K562 (cell line): ENCODE data around the gene SPDYE4.

Experiments used
- ARNT ChIP-seq, 2 experiments: fragments of 450-650 bp; IDR thresholded peaks; 2 replicates each; pipeline ENCODE4 v1.6.1; 2016; ENCODE audit warnings: mild to moderate bottlenecking in 1 of 2
- BCL6 ChIP-seq: fragments of 250-450 bp; sonication (Bioruptor Pico); IDR thresholded peaks from 2 replicates; pipeline ENCODE4 v1.4.0; 2020
- HMGXB4 ChIP-seq: sonication (generic); formaldehyde crosslinking; IDR thresholded peaks from 2 replicates; pipeline ENCODE4 v1.8.1; 2023; ENCODE audit warnings: mild to moderate bottlenecking, missing genetic modification reagents
- L3MBTL2 ChIP-seq: fragments of 450-650 bp; IDR thresholded peaks from 2 replicates; pipeline ENCODE4 v1.6.1; 2016; ENCODE audit warnings: mild to moderate bottlenecking, moderate library complexity
- MEF2A ChIP-seq: IDR thresholded peaks from 2 replicates; pipeline ENCODE4 v1.6.1; 2011; ENCODE audit warnings: low read depth, mild to moderate bottlenecking, low read length, moderate library complexity; ENCODE audit not compliant: control insufficient read depth
- POLR2AphosphoS5 ChIP-seq: IDR thresholded peaks from 2 replicates; pipeline ENCODE4 v1.6.1; 2011; ENCODE audit warnings: mild to moderate bottlenecking, low read depth, low read length, moderate library complexity; ENCODE audit not compliant: control insufficient read depth, insufficient read depth
- SIN3A ChIP-seq, 2 experiments: fragments of 150-350 bp in 1 of 2; IDR thresholded peaks; 2 replicates each; pipeline ENCODE4 v1.6.1; 2011 to 2016; ENCODE audit warnings: borderline replicate concordance in 2 of 2, low read depth in 2 of 2, low read length in 2 of 2, mild to moderate bottlenecking in 2 of 2, moderate library complexity in 2 of 2; ENCODE audit not compliant: control insufficient read depth in 1 of 2
- TRIM28 ChIP-seq: fragments of 450-650 bp; IDR thresholded peaks from 2 replicates; pipeline ENCODE4 v1.6.1; 2017
- TF ChIP-seq, protein P1 (sequence below), 3 experiments: IDR thresholded peaks in 2 of 3; conservative IDR thresholded peaks in 1 of 3; 2 replicates each; pipeline ENCODE4 v1.5.1; 2011 to 2012; ENCODE audit warnings: low read length in 3 of 3, mild to moderate bottlenecking in 3 of 3, control low read depth in 2 of 3, improper control_type of control experiment in 1 of 3, inconsistent platforms in 1 of 3, low read depth in 1 of 3, mixed read lengths in 1 of 3, moderate library complexity in 1 of 3; ENCODE audit not compliant: insufficient read depth in 2 of 3

DNA sequence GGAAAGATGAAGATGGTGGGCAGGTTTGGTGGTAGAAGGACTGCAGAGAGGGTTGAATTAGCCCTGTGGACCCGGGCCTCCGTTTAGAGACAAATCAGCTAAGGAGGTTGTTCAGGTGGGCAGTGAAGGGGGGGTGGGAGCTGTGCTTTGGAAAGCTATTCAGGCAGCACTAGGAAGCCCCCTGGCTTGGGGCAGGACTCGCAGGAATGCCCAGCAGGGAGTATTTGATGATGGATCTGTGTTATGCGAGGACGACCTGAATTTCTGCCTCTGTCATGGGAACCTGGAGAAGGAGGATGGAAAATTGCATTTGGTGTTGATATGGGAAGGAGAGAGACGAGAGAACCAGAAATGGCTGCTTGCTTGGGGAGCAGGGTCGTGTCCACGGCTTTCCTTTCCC is 3.5 kb downstream of the SPDYE4 start:
- TF ChIP-seq, protein P1, sequence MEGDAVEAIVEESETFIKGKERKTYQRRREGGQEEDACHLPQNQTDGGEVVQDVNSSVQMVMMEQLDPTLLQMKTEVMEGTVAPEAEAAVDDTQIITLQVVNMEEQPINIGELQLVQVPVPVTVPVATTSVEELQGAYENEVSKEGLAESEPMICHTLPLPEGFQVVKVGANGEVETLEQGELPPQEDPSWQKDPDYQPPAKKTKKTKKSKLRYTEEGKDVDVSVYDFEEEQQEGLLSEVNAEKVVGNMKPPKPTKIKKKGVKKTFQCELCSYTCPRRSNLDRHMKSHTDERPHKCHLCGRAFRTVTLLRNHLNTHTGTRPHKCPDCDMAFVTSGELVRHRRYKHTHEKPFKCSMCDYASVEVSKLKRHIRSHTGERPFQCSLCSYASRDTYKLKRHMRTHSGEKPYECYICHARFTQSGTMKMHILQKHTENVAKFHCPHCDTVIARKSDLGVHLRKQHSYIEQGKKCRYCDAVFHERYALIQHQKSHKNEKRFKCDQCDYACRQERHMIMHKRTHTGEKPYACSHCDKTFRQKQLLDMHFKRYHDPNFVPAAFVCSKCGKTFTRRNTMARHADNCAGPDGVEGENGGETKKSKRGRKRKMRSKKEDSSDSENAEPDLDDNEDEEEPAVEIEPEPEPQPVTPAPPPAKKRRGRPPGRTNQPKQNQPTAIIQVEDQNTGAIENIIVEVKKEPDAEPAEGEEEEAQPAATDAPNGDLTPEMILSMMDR (IDR thresholded peaks at IDR 0.05 in 2 of 3, conservative IDR thresholded peaks at IDR 0.05 in 1 of 3; ENCODE audit: insufficient read depth in 2 of 3, low read depth in 1 of 3, low read length in 3 of 3): no peak
- TF ChIP-seq L3MBTL2 (no peak), TRIM28 (no peak), SIN3A (IDR thresholded peaks at IDR 0.05; ENCODE audit: borderline replicate concordance in 2 of 2, control insufficient read depth in 1 of 2, low read depth in 2 of 2, low read length in 2 of 2) (no peak), BCL6 (CRISPR knock-in tag) (no peak), ARNT (IDR thresholded peaks at IDR 0.05) (no peak), MEF2A (no peak), POLR2AphosphoS5 (no peak), HMGXB4 (CRISPR knock-in tag) (no peak)
